Activated T-cell treated with anti-CD3 and anti-CD28 coated beads, Interleukin-2, amount 50 U/mL, for 72 hours (primary cell): ENCODE data around the gene SECISBP2L. TPM values are rescaled to one million over a fixed set of nuclear protein-coding genes. Genes with fewer than 3 reads are reported as not detected.
A peak's percentile ranks its signal among the peaks of the same experiment; 100 is the strongest.

ENCODE experiments used
- ATAC-seq, 2 donors: fragments of 150-1000 bp; cut with Tn5 transposase; replicated peaks in 1 of 2; 2 replicates each; pipeline ENCODE4 v1.10.0; 2021; ENCODE audit warnings: moderate library complexity in 2 of 2, mild to moderate bottlenecking in 1 of 2
- DNase-seq, 2 donors: peaks; one replicate each; pipeline ENCODE4 v3.0.0; 2021 to 2022; ENCODE audit warnings: mixed read lengths in 1 of 2
- H3K27ac Mint-ChIP-seq: one replicate; pipeline ENCODE4 v1.8.0; 2022; ENCODE audit warnings: mild to moderate bottlenecking, moderate library complexity, mixed read lengths
- H3K27me3 Mint-ChIP-seq: one replicate; pipeline ENCODE4 v1.8.0; 2022; ENCODE audit warnings: low read depth, mixed read lengths
- H3K36me3 Mint-ChIP-seq, 2 donors: one replicate each; pipeline ENCODE4 v1.8.0; 2022; ENCODE audit warnings: mixed read lengths in 2 of 2, mild to moderate bottlenecking in 1 of 2; ENCODE audit not compliant: insufficient read depth in 2 of 2
- H3K4me1 Mint-ChIP-seq: one replicate; pipeline ENCODE4 v1.8.0; 2022; ENCODE audit warnings: low read depth, mixed read lengths
- H3K4me3 Mint-ChIP-seq, 2 donors: one replicate each; pipeline ENCODE4 v1.8.0; 2022; ENCODE audit warnings: mild to moderate bottlenecking in 2 of 2, mixed read lengths in 2 of 2, moderate library complexity in 2 of 2
- H3K9me3 Mint-ChIP-seq, 2 donors: one replicate each; pipeline ENCODE4 v1.8.0; 2022; ENCODE audit warnings: mixed read lengths in 2 of 2
- total RNA-seq, 2 donors: library from RNA; stranded (reverse); gene quantifications; one replicate each; pipeline ENCODE4 v1.2.3, GENCODE V29; 2022

The SECISBP2L gene
- total RNA-seq, 2 donors from 2014 or later = 31.0 to 33.7 TPM

DNA sequence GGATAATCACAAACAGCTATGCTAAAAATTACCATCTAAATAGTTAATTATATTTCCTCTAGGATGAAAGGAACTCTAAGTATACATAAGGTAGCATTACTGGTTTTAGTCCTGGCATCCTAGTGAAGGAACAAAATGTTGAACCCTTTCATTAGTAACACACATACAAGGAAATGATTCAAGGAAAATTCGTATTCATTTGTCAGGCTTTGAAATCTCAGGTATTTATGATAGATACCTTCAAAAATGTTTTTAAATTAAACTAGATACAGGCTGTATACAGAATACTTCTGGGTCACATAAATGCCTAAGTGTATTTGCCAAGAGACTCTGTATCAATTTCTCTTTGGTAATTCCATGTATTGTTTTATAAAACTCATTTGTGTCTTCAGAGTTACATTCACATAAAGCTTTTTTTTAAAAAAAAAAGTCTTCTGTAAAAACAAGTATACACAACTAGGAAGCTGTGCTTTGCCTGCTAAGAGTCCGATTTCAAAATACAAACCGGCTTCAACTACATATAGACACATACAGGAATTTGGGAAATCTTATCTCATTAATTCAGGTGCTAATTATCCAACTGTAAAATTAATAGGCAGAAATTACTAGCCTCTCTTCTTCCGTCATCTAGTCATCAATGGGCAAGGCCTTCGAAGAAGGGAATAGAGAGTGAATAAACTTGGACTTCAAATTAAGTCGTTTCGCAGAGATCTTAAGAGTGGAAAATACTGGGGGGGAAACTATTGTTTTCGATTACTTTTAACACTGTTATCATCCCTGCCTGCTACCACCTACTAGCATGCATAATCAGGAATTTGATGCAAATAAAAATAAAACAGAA lies 1.3 kb downstream of the SECISBP2L start:
- Mint-ChIP-seq H3K27me3 (no peaks in the 10 kb centered on the region), H3K27ac (peak overlapping the region; percentile 98), H3K9me3 (no peaks in the 10 kb centered on the region), H3K4me1 (peaks cover 34% of the 10 kb centered on the region), H3K4me3 (peak overlapping the region; percentile 93 to 97), H3K36me3 (peaks cover 4 to 6% of the 10 kb centered on the region in 2 donors)
- no peak for DNase-seq
- no peak for ATAC-seq

DNA sequence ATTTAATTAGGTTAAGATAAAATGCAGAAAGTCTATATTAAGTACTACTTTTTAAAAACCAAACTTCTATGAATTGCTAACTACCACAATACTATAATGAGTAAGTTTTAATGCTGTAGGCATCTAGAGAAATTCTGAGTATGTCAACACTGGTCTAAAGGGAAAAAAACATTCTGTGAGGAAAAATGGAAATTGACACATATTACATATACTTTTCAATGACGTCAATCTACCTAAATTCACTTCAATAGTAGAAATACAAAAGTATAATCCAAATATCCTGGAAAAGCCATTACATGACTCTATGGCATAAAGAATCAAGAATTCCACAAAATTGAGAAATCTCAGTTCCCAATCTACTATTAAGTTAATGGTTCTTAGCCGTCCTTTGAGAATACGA lies 2.2 kb downstream of the SECISBP2L start:
- Mint-ChIP-seq H3K36me3 (peaks cover 4 to 6% of the 10 kb centered on the region in 2 donors), H3K4me1 (peaks cover 34% of the 10 kb centered on the region), H3K9me3 (no peaks in the 10 kb centered on the region), H3K27me3 (no peaks in the 10 kb centered on the region), H3K4me3 (peak overlapping the region; percentile 93 to 97), H3K27ac (peak overlapping the region; percentile 19)
- DNase-seq (no peak), ATAC-seq (no peak)

DNA sequence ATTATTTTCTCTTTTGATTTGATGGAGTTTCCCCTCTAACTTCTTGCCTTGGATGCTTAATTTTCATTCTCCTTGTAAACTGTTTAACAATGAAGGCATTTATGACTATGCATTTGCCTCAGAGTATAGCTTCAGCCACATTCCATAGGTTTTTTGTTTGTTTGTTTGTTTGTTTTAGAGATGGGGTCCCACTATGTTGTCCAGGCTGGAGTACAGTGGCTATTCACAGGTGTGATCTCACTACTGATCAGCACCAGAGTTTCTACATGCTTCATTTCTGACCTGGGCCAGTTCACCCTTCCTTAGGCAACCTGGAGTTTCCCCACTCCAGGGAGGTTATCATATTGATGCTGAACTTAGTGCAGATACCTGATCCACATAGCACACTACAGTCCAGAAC lies 4.1 kb downstream of the SECISBP2L start:
- Mint-ChIP-seq H3K4me3 (peak overlapping the region in 1 of 2 donors; percentile 10), H3K4me1 (peaks cover 34% of the 10 kb centered on the region)

DNA sequence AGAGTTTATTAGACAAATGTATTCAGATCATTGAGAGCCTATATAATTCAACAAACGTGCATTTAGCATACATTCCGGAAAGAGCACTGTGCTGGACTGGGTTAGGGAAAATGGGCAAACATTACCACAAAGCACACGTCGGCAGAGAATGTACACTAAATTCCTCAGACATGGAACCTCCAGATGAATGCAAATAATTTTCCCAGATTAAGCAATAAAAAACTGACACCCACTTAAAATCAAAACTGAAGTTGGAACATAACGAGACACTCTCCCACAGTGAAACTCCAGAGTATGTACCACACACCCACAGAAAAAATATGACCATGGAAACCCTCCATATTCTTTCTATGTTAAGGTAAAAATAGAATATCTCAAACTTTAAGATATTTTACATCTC lies 4.8 kb downstream of the SECISBP2L start:
- Mint-ChIP-seq H3K27ac (peak overlapping the region; percentile 38), H3K36me3 (peaks cover 4 to 6% of the 10 kb centered on the region in 2 donors), H3K27me3 (no peaks in the 10 kb centered on the region), H3K4me3 (no peak overlapping the region), H3K9me3 (no peaks in the 10 kb centered on the region), H3K4me1 (peaks cover 29% of the 10 kb centered on the region)
- ATAC-seq (no peak), DNase-seq (no peak)

More for the DNA sequence above, 4.1 kb downstream of the SECISBP2L start:
- Mint-ChIP-seq H3K27me3 (no peaks in the 10 kb centered on the region), H3K27ac (no peak overlapping the region), H3K9me3 (no peaks in the 10 kb centered on the region), H3K36me3 (peaks cover 4 to 6% of the 10 kb centered on the region in 2 donors)
- no peak for ATAC-seq
- DNase-seq = no peak

DNA sequence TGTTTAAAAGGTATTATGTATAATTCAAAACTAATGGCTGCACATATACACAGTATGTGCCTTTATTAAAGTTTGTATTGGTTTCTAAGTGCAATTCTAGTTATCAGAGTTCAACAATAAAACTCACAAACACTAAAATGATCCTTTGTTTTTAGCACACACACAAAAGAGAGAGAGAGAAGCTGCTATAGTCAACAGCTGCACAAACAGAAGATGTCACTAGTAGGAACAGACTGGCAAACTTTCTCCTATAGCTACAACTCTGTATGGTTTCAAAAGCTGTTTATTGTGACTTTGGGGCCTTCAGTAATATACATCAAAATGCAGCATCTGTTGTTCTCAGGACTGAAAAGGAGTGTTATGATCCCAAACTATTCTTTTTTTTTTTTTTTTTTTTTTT lies 6.1 kb downstream of the SECISBP2L start:
- Mint-ChIP-seq H3K4me3 (no peak overlapping the region), H3K27ac (no peak overlapping the region), H3K9me3 (no peaks in the 10 kb centered on the region), H3K36me3 (peaks cover 2% of the 10 kb centered on the region in 2 donors), H3K27me3 (no peaks in the 10 kb centered on the region), H3K4me1 (peaks cover 24% of the 10 kb centered on the region)
- ATAC-seq (no peak), DNase-seq (no peak)

DNA sequence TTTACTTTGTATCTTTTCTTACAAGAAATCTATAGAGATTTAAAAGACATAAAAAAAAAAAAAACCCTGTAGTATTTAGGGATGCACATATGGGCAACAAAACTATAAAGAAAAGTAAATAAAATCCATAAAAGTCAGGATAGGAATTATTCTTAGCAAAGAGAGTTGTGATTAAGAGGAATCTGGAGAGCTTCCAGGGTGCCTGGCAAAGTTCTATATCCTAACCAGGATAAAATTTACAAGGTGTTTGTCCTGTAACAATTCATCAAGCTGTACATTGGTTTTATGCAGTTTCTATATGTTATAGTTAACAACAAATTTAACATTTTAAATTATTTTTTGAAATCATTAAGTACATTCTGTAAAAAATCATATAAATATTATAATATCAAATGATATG lies 7.9 kb downstream of the SECISBP2L start:
- Mint-ChIP-seq H3K4me3 (no peak overlapping the region), H3K36me3 (peaks cover 0 to 2% of the 10 kb centered on the region in 2 donors), H3K9me3 (no peaks in the 10 kb centered on the region), H3K4me1 (peaks cover 13% of the 10 kb centered on the region), H3K27me3 (no peaks in the 10 kb centered on the region), H3K27ac (no peak overlapping the region)
- ATAC-seq (no peak), DNase-seq (no peak)

DNA sequence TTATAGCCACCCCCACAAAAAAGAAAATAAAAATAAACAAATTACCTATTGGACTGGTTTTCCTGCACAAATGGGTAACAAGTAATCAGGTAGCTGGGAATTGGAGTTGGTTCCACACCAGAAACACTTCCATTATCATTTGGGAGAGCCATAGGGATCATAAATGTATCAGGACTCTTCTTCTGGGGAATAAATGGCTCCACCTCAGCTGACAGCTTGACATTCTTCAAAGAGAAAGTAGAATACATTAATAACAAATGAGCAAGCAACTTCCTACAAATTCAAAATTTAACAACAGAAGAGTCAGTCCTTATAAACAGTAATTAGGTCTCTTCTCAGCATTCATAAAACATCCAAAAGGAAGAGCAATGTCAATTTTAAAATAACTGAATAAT lies 8.7 kb downstream of the SECISBP2L start:
- H3K27ac Mint-ChIP-seq = no peak overlapping the region
- H3K4me3 Mint-ChIP-seq = peak overlapping the region in 1 of 2 donors; percentile 25
- no peak for ATAC-seq
- peaks cover 13% of the 10 kb centered on the region for H3K4me1 Mint-ChIP-seq
- no peaks in the 10 kb centered on the region for H3K9me3 Mint-ChIP-seq
- no peaks in the 10 kb centered on the region for H3K27me3 Mint-ChIP-seq
- H3K36me3 Mint-ChIP-seq = peaks cover 0 to 2% of the 10 kb centered on the region in 2 donors
- DNase-seq = no peak

DNA sequence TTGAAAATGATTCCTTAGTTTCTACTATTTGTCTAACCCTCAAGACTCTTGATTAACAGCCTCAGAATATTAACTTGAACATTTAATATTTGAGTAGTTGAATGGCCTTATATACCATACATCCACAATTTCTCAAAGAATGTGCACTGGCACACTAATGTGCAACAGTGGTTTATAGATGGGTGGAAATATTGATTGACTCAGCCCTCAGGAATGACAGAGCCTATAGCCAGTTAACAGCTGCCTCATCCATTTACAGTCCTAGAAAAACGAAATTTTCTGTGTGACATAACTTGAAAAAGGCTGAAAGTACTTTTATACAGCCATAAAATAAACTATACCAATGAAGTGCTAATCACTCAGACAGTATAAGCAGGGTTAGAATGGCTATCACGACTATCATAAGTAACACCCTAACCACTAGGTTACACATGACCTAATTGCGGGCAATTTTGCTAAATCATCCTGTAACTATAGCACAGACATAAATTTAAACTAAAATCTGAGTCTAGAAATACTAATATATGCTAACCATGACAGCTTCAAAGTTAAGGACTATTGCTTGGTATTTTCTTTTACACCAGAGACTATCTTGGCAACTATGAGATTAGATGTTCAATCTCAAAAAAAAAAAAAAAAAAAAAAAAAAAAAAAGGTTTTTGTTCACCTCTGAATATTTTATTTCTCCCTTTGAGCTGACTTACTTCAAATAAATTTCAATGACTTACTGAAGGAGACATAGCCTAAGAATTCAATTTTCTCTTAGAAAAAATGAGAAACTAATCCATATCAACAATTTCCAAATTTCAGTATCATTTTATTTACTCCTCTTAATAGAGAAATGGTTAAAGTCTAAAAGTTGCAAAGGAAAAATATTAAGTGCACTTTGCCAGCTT lies 9.3 kb downstream of the SECISBP2L start:
- Mint-ChIP-seq H3K4me1 (peaks cover 9% of the 10 kb centered on the region), H3K4me3 (no peak overlapping the region), H3K9me3 (no peaks in the 10 kb centered on the region), H3K36me3 (peaks cover 0 to 2% of the 10 kb centered on the region in 2 donors), H3K27me3 (no peaks in the 10 kb centered on the region), H3K27ac (no peak overlapping the region)
- DNase-seq = no peak
- peak in 1 of 2 donors; percentile 54 for ATAC-seq

DNA sequence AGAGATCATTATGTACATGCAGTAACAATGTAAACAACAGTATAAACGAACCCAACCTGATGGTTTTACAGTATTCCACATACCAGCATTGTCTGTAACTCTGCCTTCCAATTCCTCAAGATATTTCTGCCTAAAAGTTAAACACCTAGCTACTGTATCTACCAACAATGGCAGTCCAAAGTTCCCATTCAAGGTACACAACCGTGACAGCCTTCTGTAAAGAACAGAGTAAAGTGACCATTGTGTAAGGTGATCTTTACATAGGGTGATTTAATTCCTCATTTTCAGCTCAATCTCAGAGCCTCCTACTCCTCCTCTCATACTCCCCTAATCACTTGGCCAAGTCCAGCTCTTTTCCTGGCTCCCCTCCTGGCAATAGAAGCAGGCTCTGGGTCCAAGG lies 10.4 kb downstream of the SECISBP2L start:
- ATAC-seq (no peak), DNase-seq (no peak)
- Mint-ChIP-seq H3K27ac (no peak overlapping the region), H3K9me3 (no peaks in the 10 kb centered on the region), H3K36me3 (peaks cover 0 to 2% of the 10 kb centered on the region in 2 donors), H3K4me3 (no peak overlapping the region), H3K27me3 (no peaks in the 10 kb centered on the region), H3K4me1 (no peaks in the 10 kb centered on the region)

DNA sequence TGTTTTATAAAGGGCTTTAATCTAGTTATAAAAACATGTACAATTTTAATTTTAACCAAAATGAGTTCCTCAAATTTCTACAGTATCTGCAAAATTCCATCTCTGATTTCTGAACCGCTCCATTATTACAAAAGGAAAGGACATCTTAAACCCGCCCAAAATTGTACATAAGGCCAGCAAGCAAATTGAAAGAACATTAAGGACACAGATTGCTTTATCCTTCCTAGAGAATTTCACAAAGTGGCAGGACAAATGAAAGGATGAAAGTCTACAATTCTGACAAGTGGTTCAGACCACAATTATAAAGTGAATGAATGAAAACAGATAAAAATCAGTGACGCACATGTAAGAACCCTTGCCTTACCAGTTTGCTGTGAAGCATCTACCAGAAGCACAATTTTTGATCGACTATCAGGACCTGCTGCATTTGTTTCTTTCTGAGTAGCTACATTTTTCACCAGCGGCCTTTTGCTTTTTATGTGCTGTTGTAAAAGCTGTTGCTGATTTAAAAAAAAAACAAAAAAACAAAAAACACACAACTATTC lies 13.6 kb downstream of the SECISBP2L start:
- Mint-ChIP-seq H3K4me3 (no peak overlapping the region), H3K9me3 (no peaks in the 10 kb centered on the region), H3K27me3 (no peaks in the 10 kb centered on the region), H3K36me3 (peaks cover 0 to 4% of the 10 kb centered on the region in 2 donors), H3K27ac (no peak overlapping the region), H3K4me1 (no peaks in the 10 kb centered on the region)
- ATAC-seq (no peak), DNase-seq (no peak)

DNA sequence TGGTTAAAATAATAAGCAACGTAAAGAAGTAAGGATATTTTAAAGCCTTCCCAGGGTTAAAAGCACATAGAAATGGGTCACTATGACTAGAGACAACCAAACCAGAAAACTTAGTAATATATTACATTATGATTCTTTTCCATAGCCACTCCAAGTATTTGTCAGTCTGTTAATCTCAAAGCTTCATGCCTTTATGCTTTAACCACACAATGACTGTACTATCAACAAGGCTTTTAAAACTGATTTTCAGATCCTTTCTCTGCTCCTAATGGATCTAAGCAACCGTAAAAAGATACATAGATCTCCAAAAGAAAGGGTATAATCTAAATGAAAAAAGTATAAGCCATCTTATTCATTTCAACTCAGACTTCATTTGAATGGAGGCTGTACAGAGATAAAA lies 14.4 kb downstream of the SECISBP2L start:
- Mint-ChIP-seq H3K36me3 (peaks cover 2 to 4% of the 10 kb centered on the region in 2 donors), H3K4me3 (no peak overlapping the region), H3K27ac (no peak overlapping the region), H3K4me1 (no peaks in the 10 kb centered on the region), H3K27me3 (no peaks in the 10 kb centered on the region), H3K9me3 (no peaks in the 10 kb centered on the region)
- ATAC-seq (no peak), DNase-seq (no peak)

DNA sequence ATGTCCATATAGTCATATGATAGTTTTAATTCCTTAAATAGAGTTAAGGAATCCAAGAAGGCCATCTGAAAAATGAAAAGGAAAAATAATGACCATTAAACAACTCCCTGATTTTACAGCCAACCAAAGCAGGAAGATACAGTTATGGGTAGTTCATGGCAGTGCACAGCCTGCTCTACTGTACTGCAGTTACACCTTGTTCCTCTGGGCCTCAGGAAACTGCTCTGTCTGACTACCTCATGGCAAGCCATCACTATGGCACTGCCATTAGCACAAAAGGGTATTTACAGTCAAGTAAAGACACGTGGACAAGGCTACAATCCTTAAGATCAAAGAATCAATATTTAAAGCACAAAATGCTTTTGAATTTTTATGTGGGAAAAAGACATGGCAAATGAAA lies 19.5 kb downstream of the SECISBP2L start:
- Mint-ChIP-seq H3K9me3 (no peaks in the 10 kb centered on the region), H3K4me1 (peaks cover 10% of the 10 kb centered on the region), H3K4me3 (no peak overlapping the region), H3K27me3 (no peaks in the 10 kb centered on the region), H3K36me3 (peaks cover 4 to 7% of the 10 kb centered on the region in 2 donors), H3K27ac (no peak overlapping the region)
- no peak for DNase-seq
- no peak for ATAC-seq

DNA sequence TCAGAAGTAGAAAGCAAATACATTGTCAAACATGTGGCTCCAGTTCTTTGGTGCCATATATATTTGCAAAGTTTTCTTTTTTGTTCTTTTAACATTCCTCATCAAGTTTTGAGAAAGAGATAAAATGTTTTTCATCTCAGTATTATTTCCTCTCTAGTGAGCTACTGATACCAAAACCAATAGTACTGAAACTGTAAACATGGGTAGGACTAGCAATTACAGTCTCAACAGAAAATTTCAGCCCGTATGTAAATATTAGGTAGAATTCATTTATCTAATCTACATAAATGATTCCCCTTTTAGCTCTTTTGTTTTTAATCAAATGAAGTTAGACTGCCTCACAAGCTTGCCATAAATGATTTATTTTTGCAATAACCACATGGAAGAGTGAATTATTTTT lies 21.4 kb downstream of the SECISBP2L start:
- ATAC-seq = no peak
- no peaks in the 10 kb centered on the region for H3K9me3 Mint-ChIP-seq
- DNase-seq = no peak
- H3K4me1 Mint-ChIP-seq = peaks cover 10% of the 10 kb centered on the region
- no peaks in the 10 kb centered on the region for H3K27me3 Mint-ChIP-seq
- H3K4me3 Mint-ChIP-seq = no peak overlapping the region
- no peak overlapping the region for H3K27ac Mint-ChIP-seq
- peaks cover 2 to 10% of the 10 kb centered on the region in 2 donors for H3K36me3 Mint-ChIP-seq
